Upper lobe of right lung (tissue), 1 donor: ENCODE measurements around the gene OPCML. TPM values are rescaled to one million over a fixed set of nuclear protein-coding genes. Genes with fewer than 3 reads are reported as not detected.

Experiments
- ATAC-seq: fragments of 200-7000 bp; cut with Tn5 transposase; one replicate; pipeline ENCODE4 v1.9.1; 2020; ENCODE audit warnings: mild to moderate bottlenecking, moderate library complexity
- DNase-seq: peaks from one replicate; pipeline ENCODE4 v3.0.0-alpha.2; 2020
- H3K27ac ChIP-seq: fragments of 200-600 bp; one replicate; pipeline ENCODE4 v1.8.0; 2022
- H3K27me3 ChIP-seq: fragments of 200-600 bp; one replicate; pipeline ENCODE4 v1.8.0; 2022; ENCODE audit warnings: mild to moderate bottlenecking
- H3K36me3 ChIP-seq: fragments of 200-600 bp; one replicate; pipeline ENCODE4 v1.8.0; 2022
- H3K4me1 ChIP-seq: fragments of 200-600 bp; one replicate; pipeline ENCODE4 v1.8.0; 2022
- H3K4me3 ChIP-seq: fragments of 200-600 bp; one replicate; pipeline ENCODE4 v1.8.0; 2022; ENCODE audit warnings: mild to moderate bottlenecking
- H3K9me3 ChIP-seq: fragments of 200-600 bp; one replicate; pipeline ENCODE4 v1.8.0; 2022
- intact Hi-C: fragments of 100-400 bp; cut with DNase I; formaldehyde crosslinking; loops from one replicate; pipeline ENCODE4 v1.11.0; 2022
- total RNA-seq: library from RNA; stranded (reverse); fragmentation: NEBNext Ultra II Directional; extraction: Animal tissue kit (Norgen Biotek cat#: 25700); gene quantifications from one replicate; pipeline ENCODE4 v1.2.1, GENCODE V29; 2021
- TF ChIP-seq, protein P1 (sequence below): fragments of 200-600 bp; IDR thresholded peaks from one replicate; pipeline ENCODE4 v1.8.0; 2022; ENCODE audit warnings: antibody characterized with exemption
- donor health status: DM: no; HTN: yes; CAD: no; lungs with severe emphysema.

Gene OPCML
- total RNA-seq, 1 donor from 2014 or later, result not detected

DNA sequence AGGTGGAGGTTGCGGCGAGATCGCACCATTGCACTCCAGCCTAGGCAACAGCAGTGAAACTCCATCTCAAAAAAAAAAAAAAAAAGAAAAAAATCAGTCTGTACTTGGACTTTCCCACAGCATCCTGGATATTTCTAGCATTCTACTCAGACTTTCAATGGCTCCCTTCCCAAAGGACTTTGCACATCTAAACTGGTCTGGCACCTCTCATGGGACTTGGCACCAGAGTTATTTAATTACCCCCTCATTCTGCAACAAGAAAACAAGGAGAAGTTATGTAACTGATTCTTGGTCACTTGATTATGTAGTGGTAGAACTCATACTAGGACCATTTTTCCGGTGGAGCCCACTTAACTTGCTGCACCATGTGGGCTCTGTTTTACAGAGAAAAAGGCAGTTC is 519.5 kb downstream of the OPCML start:
- H3K27ac ChIP-seq, result no peak overlapping the region
- no peaks in the 10 kb centered on the region for H3K4me1 ChIP-seq
- ATAC-seq (no peak), DNase-seq (no peak)
- no peak overlapping the region for H3K4me3 ChIP-seq
- TF ChIP-seq, protein P1, sequence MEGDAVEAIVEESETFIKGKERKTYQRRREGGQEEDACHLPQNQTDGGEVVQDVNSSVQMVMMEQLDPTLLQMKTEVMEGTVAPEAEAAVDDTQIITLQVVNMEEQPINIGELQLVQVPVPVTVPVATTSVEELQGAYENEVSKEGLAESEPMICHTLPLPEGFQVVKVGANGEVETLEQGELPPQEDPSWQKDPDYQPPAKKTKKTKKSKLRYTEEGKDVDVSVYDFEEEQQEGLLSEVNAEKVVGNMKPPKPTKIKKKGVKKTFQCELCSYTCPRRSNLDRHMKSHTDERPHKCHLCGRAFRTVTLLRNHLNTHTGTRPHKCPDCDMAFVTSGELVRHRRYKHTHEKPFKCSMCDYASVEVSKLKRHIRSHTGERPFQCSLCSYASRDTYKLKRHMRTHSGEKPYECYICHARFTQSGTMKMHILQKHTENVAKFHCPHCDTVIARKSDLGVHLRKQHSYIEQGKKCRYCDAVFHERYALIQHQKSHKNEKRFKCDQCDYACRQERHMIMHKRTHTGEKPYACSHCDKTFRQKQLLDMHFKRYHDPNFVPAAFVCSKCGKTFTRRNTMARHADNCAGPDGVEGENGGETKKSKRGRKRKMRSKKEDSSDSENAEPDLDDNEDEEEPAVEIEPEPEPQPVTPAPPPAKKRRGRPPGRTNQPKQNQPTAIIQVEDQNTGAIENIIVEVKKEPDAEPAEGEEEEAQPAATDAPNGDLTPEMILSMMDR, result no peak
- H3K9me3 ChIP-seq, result no peaks in the 10 kb centered on the region
- H3K36me3 ChIP-seq, result no peaks in the 10 kb centered on the region
- H3K27me3 ChIP-seq, result no peaks in the 10 kb centered on the region
- intact Hi-C loops, result no loop called here

DNA sequence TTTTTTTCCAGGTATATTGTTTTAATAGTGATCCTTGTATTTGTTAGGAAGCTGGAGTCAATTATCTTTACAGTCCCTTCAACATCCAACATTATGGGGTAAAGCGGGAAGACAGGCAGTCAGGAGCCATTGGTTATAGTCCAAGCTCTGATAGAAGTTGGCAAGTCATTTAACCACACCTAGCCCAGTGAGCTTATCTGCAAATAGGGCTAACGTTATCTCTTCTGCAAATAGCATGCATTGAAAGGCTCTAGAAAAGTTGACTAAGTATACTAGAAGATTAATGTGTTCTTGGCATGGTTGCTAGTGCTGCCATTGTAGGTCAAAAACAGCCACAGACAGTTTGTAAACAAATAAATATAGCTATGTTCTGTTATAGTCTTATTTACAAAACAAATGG is 520.7 kb downstream of the OPCML start:
- ATAC-seq (no peak), DNase-seq (no peak)
- H3K36me3 ChIP-seq, result no peaks in the 10 kb centered on the region
- H3K27ac ChIP-seq, result no peak overlapping the region
- no peaks in the 10 kb centered on the region for H3K27me3 ChIP-seq
- TF ChIP-seq, protein P1, result no peak
- no peaks in the 10 kb centered on the region for H3K4me1 ChIP-seq
- H3K4me3 ChIP-seq, result no peak overlapping the region
- intact Hi-C loops, result no loop called here
- no peaks in the 10 kb centered on the region for H3K9me3 ChIP-seq

DNA sequence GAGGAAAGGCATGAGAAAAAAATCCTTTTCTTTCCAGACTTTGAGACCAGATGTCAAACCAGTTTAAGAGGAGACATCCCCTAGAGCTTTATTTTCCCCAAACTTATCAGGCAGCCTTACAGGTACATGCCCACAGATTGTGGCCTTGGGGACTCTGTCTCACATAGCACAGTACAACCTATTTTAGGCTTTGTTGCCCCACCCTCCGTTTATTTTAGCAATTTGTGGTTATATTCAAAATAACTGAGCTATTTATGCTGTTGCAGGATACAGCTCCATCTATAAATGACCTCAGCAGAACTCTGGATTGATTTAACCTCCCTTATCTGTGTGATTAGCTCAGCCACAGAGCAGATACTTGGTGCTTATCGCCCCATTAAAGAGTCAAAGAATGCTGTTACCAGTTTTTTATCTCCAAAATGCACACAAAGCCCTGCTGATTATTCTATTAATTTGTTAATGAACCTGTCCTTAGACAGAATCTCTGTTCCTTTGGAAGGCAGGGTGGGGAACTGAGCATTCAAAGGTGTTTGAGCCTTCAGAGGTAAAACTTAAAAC is 525.2 kb downstream of the OPCML start:
- ATAC-seq, result no peak
- TF ChIP-seq, protein P1, result no peak
- Histone ChIP-seq H3K9me3 (no peaks in the 10 kb centered on the region), H3K4me1 (no peaks in the 10 kb centered on the region), H3K4me3 (no peak overlapping the region), H3K27ac (no peak overlapping the region), H3K36me3 (no peaks in the 10 kb centered on the region), H3K27me3 (no peaks in the 10 kb centered on the region)
- intact Hi-C loops, result no loop called here
- no peak for DNase-seq

DNA sequence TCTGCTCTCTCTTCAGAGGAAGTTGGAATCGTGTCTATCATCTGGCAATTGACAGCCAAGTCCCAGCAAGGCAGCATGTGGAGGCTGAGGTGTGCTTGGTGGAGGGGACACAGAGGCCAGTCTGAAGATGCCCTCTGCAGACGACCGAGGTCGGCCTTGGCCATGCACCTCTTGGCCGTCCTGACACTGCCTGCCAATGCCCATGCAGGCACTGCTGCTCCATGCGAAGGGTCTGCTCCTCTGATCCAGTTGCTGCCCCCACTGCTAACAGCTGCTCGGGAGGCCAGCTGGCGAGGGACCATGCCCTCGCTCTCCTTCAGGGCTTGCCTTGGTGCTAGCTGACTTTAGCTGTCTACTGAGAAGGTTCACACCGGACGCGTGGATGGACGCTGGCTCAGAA is 527.9 kb downstream of the OPCML start:
- TF ChIP-seq, protein P1, result no peak
- Histone ChIP-seq H3K9me3 (no peaks in the 10 kb centered on the region), H3K27ac (no peak overlapping the region), H3K36me3 (no peaks in the 10 kb centered on the region), H3K4me3 (no peak overlapping the region), H3K27me3 (no peaks in the 10 kb centered on the region), H3K4me1 (no peaks in the 10 kb centered on the region)
- intact Hi-C loops, result no loop called here
- ATAC-seq, result no peak
- DNase-seq, result no peak

DNA sequence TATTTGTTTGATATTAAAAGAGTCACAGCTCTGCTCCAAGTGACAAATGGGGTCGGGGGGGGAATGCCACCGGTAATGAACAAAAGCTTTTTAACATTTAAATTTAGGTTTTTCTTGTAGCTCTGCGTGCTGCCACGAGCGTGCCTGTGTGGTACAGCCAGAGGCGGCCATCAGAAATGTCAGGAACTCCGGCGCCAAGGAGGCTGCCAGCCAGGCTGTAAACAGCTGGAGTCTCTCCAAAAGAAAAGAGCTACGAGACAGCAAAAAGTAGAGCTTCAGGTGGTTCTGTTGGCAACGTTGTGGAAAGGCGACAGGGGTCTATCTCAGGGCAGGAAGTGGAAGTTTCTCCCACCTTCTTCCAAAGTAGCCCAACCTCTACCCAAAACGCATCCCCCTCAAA is 532.8 kb downstream of the OPCML start:
- H3K27me3 ChIP-seq, result peaks cover 6% of the 10 kb centered on the region
- TF ChIP-seq, protein P1, result no peak
- H3K4me3 ChIP-seq, result no peak overlapping the region
- no peak for DNase-seq
- H3K27ac ChIP-seq, result no peak overlapping the region
- ATAC-seq, result no peak
- H3K4me1 ChIP-seq, result no peaks in the 10 kb centered on the region
- H3K36me3 ChIP-seq, result no peaks in the 10 kb centered on the region
- intact Hi-C loops, result no loop called here
- no peaks in the 10 kb centered on the region for H3K9me3 ChIP-seq

DNA sequence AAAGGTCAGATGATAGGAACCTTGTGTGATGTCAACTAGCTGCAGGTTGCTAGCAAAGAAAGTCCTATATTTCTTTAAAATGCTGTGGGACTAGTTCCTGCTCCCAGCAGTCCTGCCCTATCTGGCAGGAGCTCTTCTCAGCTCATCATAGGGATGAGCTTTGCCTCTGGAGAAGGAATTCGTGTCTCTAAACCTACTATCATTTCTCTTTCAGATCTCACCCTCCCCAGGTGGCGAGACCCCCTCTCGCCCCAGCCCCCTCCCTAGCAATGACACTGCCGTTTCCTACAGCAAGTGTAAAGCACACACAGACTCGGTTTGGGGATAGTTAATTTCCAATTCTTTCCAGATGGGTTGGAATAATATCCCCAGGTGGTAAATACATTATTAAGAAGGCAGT is 533.3 kb downstream of the OPCML start:
- H3K4me3 ChIP-seq, result no peak overlapping the region
- H3K27me3 ChIP-seq, result peaks cover 9% of the 10 kb centered on the region
- no peak overlapping the region for H3K27ac ChIP-seq
- no peaks in the 10 kb centered on the region for H3K36me3 ChIP-seq
- H3K4me1 ChIP-seq, result no peaks in the 10 kb centered on the region
- TF ChIP-seq, protein P1, result no peak
- DNase-seq (no peak), ATAC-seq (no peak)
- no peaks in the 10 kb centered on the region for H3K9me3 ChIP-seq
- intact Hi-C loops, result no loop called here
